HepG2 (cell line): ENCODE results near the gene EMILIN1. TPM values are rescaled to one million over a fixed set of nuclear protein-coding genes. Genes with fewer than 3 reads are reported as not detected.

Source experiments
- ARID5B ChIP-seq: IDR thresholded peaks from 2 replicates; pipeline ENCODE4 v1.4.0; 2020; ENCODE audit warnings: mild to moderate bottlenecking, missing genetic modification reagents
- ATAD3A ChIP-seq: sonication (generic); formaldehyde crosslinking; IDR thresholded peaks from 2 replicates; pipeline ENCODE4 v1.4.0; 2020; ENCODE audit warnings: missing genetic modification reagents
- CEBPG ChIP-seq: IDR thresholded peaks from 2 replicates; pipeline ENCODE4 v1.6.1; 2016
- CENPX ChIP-seq: sonication (generic); formaldehyde crosslinking; IDR thresholded peaks from 2 replicates; pipeline ENCODE4 v1.9.0; 2021; ENCODE audit warnings: mild to moderate bottlenecking, missing genetic modification reagents, moderate library complexity
- HDAC6 ChIP-seq: fragments of 200-600 bp; sonication (generic); IDR thresholded peaks from 2 replicates; pipeline ENCODE4 v1.7.0; 2017; ENCODE audit warnings: mild to moderate bottlenecking, antibody characterized with exemption, low read length, low read depth
- MLX ChIP-seq: IDR thresholded peaks from 2 replicates; pipeline ENCODE4 v1.6.1; 2016
- MTA3 ChIP-seq: sonication (generic); formaldehyde crosslinking; IDR thresholded peaks from 2 replicates; pipeline ENCODE4 v1.4.0; 2020; ENCODE audit warnings: missing genetic modification reagents
- MTERF4 ChIP-seq: sonication (generic); formaldehyde crosslinking; IDR thresholded peaks from 2 replicates; pipeline ENCODE4 v1.8.0; 2023; ENCODE audit warnings: mild to moderate bottlenecking, missing genetic modification reagents
- MTF1 ChIP-seq: sonication (generic); formaldehyde crosslinking; IDR thresholded peaks from 2 replicates; pipeline ENCODE4 v1.5.0; 2020; ENCODE audit warnings: missing genetic modification reagents
- PLSCR1 ChIP-seq: sonication (generic); formaldehyde crosslinking; IDR thresholded peaks from 2 replicates; pipeline ENCODE4 v1.5.0; 2020; ENCODE audit warnings: missing genetic modification reagents, mild to moderate bottlenecking, borderline replicate concordance
- RARA ChIP-seq: IDR thresholded peaks from 2 replicates; pipeline ENCODE4 v1.6.1; 2016; ENCODE audit warnings: missing genetic modification reagents, missing compliant biosample characterization
- SCMH1 ChIP-seq: sonication (generic); formaldehyde crosslinking; IDR thresholded peaks from 2 replicates; pipeline ENCODE4 v1.9.0; 2021; ENCODE audit warnings: missing genetic modification reagents, mild to moderate bottlenecking, borderline replicate concordance
- SIN3A ChIP-seq: IDR thresholded peaks from 2 replicates; pipeline ENCODE4 v1.6.1; 2011; ENCODE audit warnings: low read depth, mild to moderate bottlenecking, control low read depth, low read length, borderline replicate concordance
- SP140L ChIP-seq: sonication (generic); formaldehyde crosslinking; IDR thresholded peaks from 2 replicates; pipeline ENCODE4 v1.4.0; 2020; ENCODE audit warnings: missing genetic modification reagents, borderline replicate concordance
- TGIF2 ChIP-seq: IDR thresholded peaks from 2 replicates; pipeline ENCODE4 v1.6.1; 2016; ENCODE audit warnings: control low read depth, missing compliant biosample characterization
- YY1 ChIP-seq: IDR thresholded peaks from 2 replicates; pipeline ENCODE4 v1.6.1; 2011; ENCODE audit warnings: low read length, low read depth, moderate library complexity, mild to moderate bottlenecking; ENCODE audit not compliant: insufficient read depth, insufficient replicate concordance
- ZEB1 ChIP-seq: IDR thresholded peaks from 2 replicates; pipeline ENCODE4 v1.6.1; 2012; ENCODE audit warnings: mild to moderate bottlenecking, low read depth, inconsistent platforms; ENCODE audit not compliant: insufficient replicate concordance
- ZFP41 ChIP-seq: sonication (generic); formaldehyde crosslinking; IDR thresholded peaks from 2 replicates; pipeline ENCODE4 v1.4.0; 2020; ENCODE audit warnings: mild to moderate bottlenecking, missing genetic modification reagents, borderline replicate concordance
- ZFP62 ChIP-seq: sonication (generic); formaldehyde crosslinking; IDR thresholded peaks from 2 replicates; pipeline ENCODE4 v1.4.0; 2020; ENCODE audit warnings: missing genetic modification reagents
- ZNF124 ChIP-seq: sonication (generic); formaldehyde crosslinking; IDR thresholded peaks from 2 replicates; pipeline ENCODE4 v1.4.0; 2020; ENCODE audit warnings: missing genetic modification reagents
- ZNF143 ChIP-seq: sonication (generic); formaldehyde crosslinking; IDR thresholded peaks from 2 replicates; pipeline ENCODE4 v1.4.0; 2020; ENCODE audit warnings: missing genetic modification reagents
- ZNF234 ChIP-seq: sonication (generic); formaldehyde crosslinking; conservative IDR thresholded peaks from 2 replicates; pipeline ENCODE4 v1.5.1; 2020; ENCODE audit warnings: mild to moderate bottlenecking, missing genetic modification reagents
- ZNF329 ChIP-seq: sonication (generic); formaldehyde crosslinking; IDR thresholded peaks from 2 replicates; pipeline ENCODE4 v1.9.0; 2021; ENCODE audit warnings: low read depth, mild to moderate bottlenecking, missing genetic modification reagents
- ZNF510 ChIP-seq: sonication (generic); formaldehyde crosslinking; IDR thresholded peaks from 2 replicates; pipeline ENCODE4 v1.4.0; 2020; ENCODE audit warnings: low read depth, mild to moderate bottlenecking, missing genetic modification reagents
- ZNF549 ChIP-seq: sonication (generic); formaldehyde crosslinking; IDR thresholded peaks from 2 replicates; pipeline ENCODE4 v1.5.0; 2020; ENCODE audit warnings: missing genetic modification reagents
- ZNF841 ChIP-seq: sonication (generic); formaldehyde crosslinking; IDR thresholded peaks from 2 replicates; pipeline ENCODE4 v1.8.1; 2023; ENCODE audit warnings: missing genetic modification reagents, borderline replicate concordance
- polyA plus RNA-seq, 8 experiments: library from polyadenylated mRNA; depleted of rRNA in 3 of 8; stranded (reverse) in 7 of 8; unstranded in 1 of 8; fragments of >200 nt; fragmentation: Illumina TruSeq in 4 of 8; extraction: Trizol in 4 of 8; gene quantifications; 2 replicates each; pipeline versions ENCODE4 v1.2.1 to v1.2.3, GENCODE V29; 2011 to 2016; ENCODE audit warnings: low read depth in 4 of 8, missing spikeins in 1 of 8, mixed read lengths in 1 of 8; ENCODE audit not compliant: insufficient read depth in 1 of 8
- total RNA-seq, 5 experiments: library from RNA; depleted of rRNA; stranded (reverse); fragments of >200 nt; fragmentation: Illumina TruSeq; extraction: Trizol; gene quantifications; 2 replicates each; pipeline ENCODE4 v1.2.3, GENCODE V29; 2016; ENCODE audit warnings: low read depth in 1 of 5

The EMILIN1 gene
- total and polyA plus RNA-seq, 2 of the 13 experiments (the other 11 are each of a cell fraction or from before 2014, with no cell fraction given) = 8.1 to 9.7 TPM

- TF ChIP-seq HDAC6 = no peak
- no peak; the same call in 1 of the 2 replicates for TF ChIP-seq ARID5B (CRISPR knock-in tag)
- TF ChIP-seq RARA (CRISPR knock-in tag) = peak; percentile 43; the same call in 1 of the 2 replicates
- TF ChIP-seq CENPX (CRISPR knock-in tag) = no peak
- no peak for TF ChIP-seq SIN3A
- no peak for TF ChIP-seq MTF1
- TF ChIP-seq ZEB1 = no peak
- TF ChIP-seq MTERF4 (CRISPR knock-in tag) = peak; percentile 16; the same call in 1 of the 2 replicates
- no peak; the same call in 1 of the 2 replicates for TF ChIP-seq ZNF510 (CRISPR knock-in tag)
- TF ChIP-seq ATAD3A (CRISPR knock-in tag) = no peak
- TF ChIP-seq SP140L (CRISPR knock-in tag) = 0 out of 2 replicates have a peak, but pooled peaks have one; percentile 65
- peak; percentile 69 for TF ChIP-seq YY1
- TF ChIP-seq PLSCR1 (CRISPR knock-in tag) = no peak
- no peak for TF ChIP-seq ZFP41 (CRISPR knock-in tag)
- peak; percentile 11; the same call in 1 of the 2 replicates for TF ChIP-seq MLX (CRISPR knock-in tag)
- TF ChIP-seq SCMH1 (CRISPR knock-in tag) = no peak
- no peak for TF ChIP-seq ZNF549 (CRISPR knock-in tag)
- TF ChIP-seq ZNF841 (CRISPR knock-in tag) = no peak; the same call in none of the 2 replicates
- peak; percentile 69 for TF ChIP-seq TGIF2 (CRISPR knock-in tag)
- TF ChIP-seq ZFP62 (CRISPR knock-in tag) = peak; percentile 87; the same call in 1 of the 2 replicates
- peak; percentile 59 for TF ChIP-seq CEBPG (CRISPR knock-in tag)
- 0 out of 2 replicates have a peak, but pooled peaks have one; percentile 24 for TF ChIP-seq ZNF234 (CRISPR knock-in tag)
- TF ChIP-seq ZNF124 (CRISPR knock-in tag) = 0 out of 2 replicates have a peak, but pooled peaks have one; percentile 50
- TF ChIP-seq ZNF329 (CRISPR knock-in tag) = no peak
- peak; percentile 12; the same call in 1 of the 2 replicates for TF ChIP-seq ZNF143 (CRISPR knock-in tag)
- TF ChIP-seq MTA3 (CRISPR knock-in tag) = no peak
Measured at GRCh38 chr2:27050281-27050995, 28.0 kb upstream of the EMILIN1 start (continued).
